ENCODE results near the gene FARS2.

DNA sequence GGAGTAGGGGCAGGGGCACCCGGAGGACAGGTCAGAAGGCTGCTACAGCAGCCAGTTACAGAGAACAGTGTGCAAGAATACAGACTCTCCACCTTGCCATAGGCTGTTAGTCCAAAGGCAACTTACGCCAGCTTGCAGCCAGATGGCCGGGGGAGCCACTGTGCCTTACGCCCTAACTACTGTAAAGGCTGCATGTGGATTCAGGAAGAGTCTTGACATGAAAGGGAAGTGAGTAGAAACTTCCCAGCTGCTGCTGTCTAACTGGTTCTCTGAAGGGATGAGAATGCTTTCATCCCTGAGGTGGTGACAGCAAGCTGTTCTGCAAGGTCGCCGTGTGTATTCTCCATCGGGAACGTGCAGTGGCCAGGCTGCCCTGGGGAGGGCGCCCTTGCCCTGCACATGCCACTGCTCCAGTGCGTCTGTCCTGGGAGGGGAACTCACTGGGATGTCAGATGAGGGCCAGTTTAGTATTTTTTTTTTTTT lies 46.7 kb upstream of the FARS2 start:
- TF ChIP-seq POLR2A (IDR thresholded peaks at IDR 0.05; ENCODE audit: low read depth, low read length), result no peak
- TF ChIP-seq TAF1 (IDR thresholded peaks at IDR 0.05; ENCODE audit: borderline replicate concordance, low read depth, low read length), result no peak
